GM23338 (cell line): Measurements from ENCODE around the gene MCU. TPM values are rescaled to one million over a fixed set of nuclear protein-coding genes. Genes with fewer than 3 reads are reported as not detected.

ENCODE experiments used
- CREB1 ChIP-seq: fragments of 250-450 bp; sonication (Bioruptor Pico); IDR thresholded peaks from 2 replicates; pipeline ENCODE4 v1.5.0; 2020; ENCODE audit warnings: low read depth, mild to moderate bottlenecking, moderate library complexity
- CTCF ChIP-seq, 2 experiments: fragments of 200-600 bp in 1 of 2; sonication (generic) in 1 of 2; conservative IDR thresholded peaks; 2 replicates each; pipeline versions ENCODE4 v1.5.1 to v1.6.1; 2016 to 2017; ENCODE audit warnings: antibody characterized with exemption in 2 of 2, low read depth in 2 of 2, mild to moderate bottlenecking in 2 of 2, moderate library complexity in 1 of 2
- EZH2 ChIP-seq: fragments of 200-600 bp; sonication (generic); IDR thresholded peaks from one replicate; pipeline ENCODE4 v1.8.0; 2017; ENCODE audit warnings: antibody characterized with exemption, mild to moderate bottlenecking, low read depth; ENCODE audit not compliant: unreplicated experiment
- EZH2phosphoT487 ChIP-seq: fragments of 200-600 bp; sonication (generic); IDR thresholded peaks from one replicate; pipeline ENCODE4 v1.8.1; 2018; ENCODE audit warnings: antibody characterized with exemption; ENCODE audit not compliant: unreplicated experiment
- NANOG ChIP-seq: IDR thresholded peaks from 2 replicates; pipeline ENCODE4 v1.6.1; 2016; ENCODE audit warnings: antibody characterized with exemption, borderline replicate concordance
- POLR2AphosphoS5 ChIP-seq: IDR thresholded peaks from 2 replicates; pipeline ENCODE4 v1.6.1; 2016; ENCODE audit warnings: antibody characterized with exemption, low read depth
- REST ChIP-seq: IDR thresholded peaks from one replicate; pipeline ENCODE4 v1.6.1; 2018; ENCODE audit warnings: antibody characterized with exemption; ENCODE audit not compliant: unreplicated experiment
- STAT1 ChIP-seq: IDR thresholded peaks from one replicate; pipeline ENCODE4 v1.6.1; 2016; ENCODE audit warnings: antibody characterized with exemption; ENCODE audit not compliant: unreplicated experiment
- ZNF462 ChIP-seq: fragments of 250-450 bp; sonication (Bioruptor Pico); IDR thresholded peaks from 2 replicates; pipeline ENCODE4 v1.5.0; 2020; ENCODE audit warnings: mild to moderate bottlenecking, moderate library complexity
- polyA plus RNA-seq: library from polyadenylated mRNA; unstranded; fragments of >200 nt; fragmentation: Nextera tagmentation; extraction: Ambion mirVana; gene quantifications from 2 replicates; pipeline ENCODE4 v1.2.1, GENCODE V29; 2016
- total RNA-seq: library from RNA; depleted of rRNA; stranded (reverse); fragments of >200 nt; shearing (Covaris generic); gene quantifications from 2 replicates; pipeline ENCODE4 v1.2.3, GENCODE V29; 2014

Gene MCU
- total and polyA plus RNA-seq, 2 experiments from 2014 or later: 41.8 to 68.2 TPM

- TF ChIP-seq ZNF462 (CRISPR knock-in tag): no peak
- TF ChIP-seq EZH2: no peak
- no peak for TF ChIP-seq EZH2phosphoT487
- no peak for TF ChIP-seq POLR2AphosphoS5
- TF ChIP-seq STAT1: no peak
- TF ChIP-seq NANOG: no peak
- no peak for TF ChIP-seq REST
- TF ChIP-seq CREB1 (CRISPR knock-in tag): no peak
- no peak for TF ChIP-seq CTCF (conservative IDR thresholded peaks at IDR 0.05; ENCODE audit: low read depth in 2 of 2)
Observed at GRCh38 chr10:72740528-72740927, 48.6 kb downstream of the MCU start (continued).
